Stimulated activated naive CD4-positive, alpha-beta T cell treated with Interleukin-2 at 50 U/mL for 16 hours (primary cell): ENCODE results near the gene WDPCP.
"Not testable (repeated sequence)": the region's sequence is repeated elsewhere in the genome, so short reads cannot be mapped to it uniquely, and the experiment has no call there.

Experiments used
- DNase-seq: peaks from one replicate; lab custom pipeline; 2025; lab: John Stamatoyannopoulos, UW

WDPCP gene

GRCh38 chr2:63225964-63226686 is 362.2 kb downstream of the WDPCP start:
- no peak for DNase-seq

GRCh38 chr2:63218800-63219526 is 369.3 kb downstream of the WDPCP start:
- no peak for DNase-seq

- DNase-seq: no peak
Observed at GRCh38 chr2:63195310-63195709, 393.0 kb downstream of the WDPCP start.

GRCh38 chr2:63194175-63194574 is 394.1 kb downstream of the WDPCP start:
- no peak for DNase-seq

GRCh38 chr2:63192889-63193774 is 395.1 kb downstream of the WDPCP start:
- no peak for DNase-seq

GRCh38 chr2:63192169-63192888 is 395.9 kb downstream of the WDPCP start:
- DNase-seq: no peak

GRCh38 chr2:63189026-63189425 is 399.3 kb downstream of the WDPCP start:
- DNase-seq: no peak

- no peak for DNase-seq
Observed at GRCh38 chr2:63186331-63186730, 401.9 kb downstream of the WDPCP start.

GRCh38 chr2:63163161-63163820 is 425.0 kb downstream of the WDPCP start:
- DNase-seq: no peak

- DNase-seq: no peak
Observed at GRCh38 chr2:63159262-63159661, 429.0 kb downstream of the WDPCP start.

GRCh38 chr2:63136683-63137082 is 451.6 kb downstream of the WDPCP start:
- DNase-seq: not testable (repeated sequence)

GRCh38 chr2:63132020-63132419 is 456.3 kb downstream of the WDPCP start:
- no peak for DNase-seq

- DNase-seq: no peak
Observed at GRCh38 chr2:63131196-63131595, 457.1 kb downstream of the WDPCP start.

- DNase-seq: no peak
Observed at GRCh38 chr2:63127594-63127993, 460.7 kb downstream of the WDPCP start.

- no peak for DNase-seq
Observed at GRCh38 chr2:63124850-63125249, 463.4 kb downstream of the WDPCP start.

- no peak for DNase-seq
Observed at GRCh38 chr2:63124218-63124617, 464.1 kb downstream of the WDPCP start.

- DNase-seq: no peak
Observed at GRCh38 chr2:63122921-63123320, 465.4 kb downstream of the WDPCP start.

- no peak for DNase-seq
Observed at GRCh38 chr2:63121055-63121834, 467.0 kb downstream of the WDPCP start.

- DNase-seq: no peak
Observed at GRCh38 chr2:63118821-63119220, 469.5 kb downstream of the WDPCP start.

- no peak for DNase-seq
Observed at GRCh38 chr2:63104482-63104881, 483.8 kb downstream of the WDPCP start.

- no peak for DNase-seq
Observed at GRCh38 chr2:63101954-63102353, 486.3 kb downstream of the WDPCP start.
